ENCODE results near the gene SEC22C.

- no peak for TF ChIP-seq CTCF (IDR thresholded peaks at IDR 0.05; ENCODE audit: low read depth, low read length)
- no peak for TF ChIP-seq EZH2phosphoT487 (IDR thresholded peaks at IDR 0.05; ENCODE audit: low read depth)
Measured at GRCh38 chr3:42500091-42500490, 81.7 kb downstream of the SEC22C start.
